Neutrophil (primary cell): ENCODE measurements around the gene SNX24.

Source experiments
- H3K27ac ChIP-seq: fragments of 200-600 bp; sonication (generic); 2 replicates; pipeline ENCODE4 v1.5.1; 2016; ENCODE audit warnings: mild to moderate bottlenecking, moderate library complexity
- H3K27me3 ChIP-seq: fragments of 200-600 bp; sonication (generic); 2 replicates; pipeline ENCODE4 v1.6.0; 2016; ENCODE audit warnings: mild to moderate bottlenecking
- H3K36me3 ChIP-seq: fragments of 200-600 bp; sonication (generic); 2 replicates; pipeline ENCODE4 v1.5.1; 2017
- H3K4me1 ChIP-seq, 2 experiments: fragments of 200-600 bp in 1 of 2; sonication (generic) in 1 of 2; 1 replicate in 1 of 2; 2 replicates in 1 of 2; pipeline versions ENCODE4 v1.5.1 to v1.6.1; 2013 to 2016; ENCODE audit warnings: low read depth in 1 of 2, low read length in 1 of 2, mild to moderate bottlenecking in 1 of 2, moderate library complexity in 1 of 2; ENCODE audit not compliant: control insufficient read depth in 1 of 2, insufficient read depth in 1 of 2
- H3K4me3 ChIP-seq, 2 experiments: fragments of 200-600 bp in 1 of 2; sonication (generic) in 1 of 2; 1 replicate in 1 of 2; 2 replicates in 1 of 2; pipeline ENCODE4 v1.5.1; 2013 to 2016; ENCODE audit warnings: low read depth in 1 of 2, low read length in 1 of 2, mild to moderate bottlenecking in 1 of 2, moderate library complexity in 1 of 2
- H3K9me3 ChIP-seq: fragments of 200-600 bp; sonication (generic); 2 replicates; pipeline ENCODE4 v1.5.1; 2016
- CTCF ChIP-seq: fragments of 200-600 bp; sonication (generic); IDR thresholded peaks from 2 replicates; pipeline ENCODE4 v1.5.1; 2016; ENCODE audit warnings: antibody characterized with exemption

SNX24 gene

GRCh38 chr5:122929001-122929400 lies 83.6 kb downstream of the SNX24 start:
- no peaks in the 10 kb centered on the region for H3K36me3 ChIP-seq
- TF ChIP-seq CTCF: no peak
- no peak overlapping the region for H3K4me3 ChIP-seq
- H3K27ac ChIP-seq: no peak overlapping the region
- H3K9me3 ChIP-seq: no peaks in the 10 kb centered on the region
- H3K4me1 ChIP-seq: no peaks in the 10 kb centered on the region
- no peaks in the 10 kb centered on the region for H3K27me3 ChIP-seq

GRCh38 chr5:122929980-122930379 lies 84.6 kb downstream of the SNX24 start:
- Histone ChIP-seq H3K9me3 (no peaks in the 10 kb centered on the region), H3K4me3 (no peak overlapping the region), H3K27ac (no peak overlapping the region), H3K27me3 (no peaks in the 10 kb centered on the region), H3K4me1 (no peaks in the 10 kb centered on the region), H3K36me3 (no peaks in the 10 kb centered on the region)
- no peak for TF ChIP-seq CTCF

- Histone ChIP-seq H3K27me3 (no peaks in the 10 kb centered on the region), H3K9me3 (no peaks in the 10 kb centered on the region), H3K27ac (no peak overlapping the region), H3K36me3 (no peaks in the 10 kb centered on the region), H3K4me3 (no peak overlapping the region), H3K4me1 (no peaks in the 10 kb centered on the region)
- TF ChIP-seq CTCF: no peak
Observed at GRCh38 chr5:122933956-122934355, 88.5 kb downstream of the SNX24 start.

- no peaks in the 10 kb centered on the region for H3K36me3 ChIP-seq
- H3K27me3 ChIP-seq: no peaks in the 10 kb centered on the region
- no peaks in the 10 kb centered on the region for H3K4me1 ChIP-seq
- no peak overlapping the region for H3K27ac ChIP-seq
- no peak for TF ChIP-seq CTCF
- no peaks in the 10 kb centered on the region for H3K9me3 ChIP-seq
- no peak overlapping the region for H3K4me3 ChIP-seq
Observed at GRCh38 chr5:122936088-122936487, 90.7 kb downstream of the SNX24 start.

GRCh38 chr5:122937914-122938313 lies 92.5 kb downstream of the SNX24 start:
- Histone ChIP-seq H3K4me3 (no peak overlapping the region), H3K4me1 (no peaks in the 10 kb centered on the region), H3K9me3 (no peaks in the 10 kb centered on the region), H3K27ac (no peak overlapping the region), H3K36me3 (no peaks in the 10 kb centered on the region), H3K27me3 (no peaks in the 10 kb centered on the region)
- TF ChIP-seq CTCF: no peak

GRCh38 chr5:122940890-122941289 lies 95.5 kb downstream of the SNX24 start:
- Histone ChIP-seq H3K9me3 (no peaks in the 10 kb centered on the region), H3K27me3 (no peaks in the 10 kb centered on the region), H3K36me3 (no peaks in the 10 kb centered on the region)

More at GRCh38 chr5:122940890-122941289, 95.5 kb downstream of the SNX24 start:
- H3K27ac ChIP-seq: no peak overlapping the region
- H3K4me3 ChIP-seq: no peak overlapping the region
- TF ChIP-seq CTCF: no peak
- H3K4me1 ChIP-seq: no peaks in the 10 kb centered on the region
